Stimulated activated CD4-positive, alpha-beta T cell treated with anti-CD3 and anti-CD28 coated beads, Interleukin-2, amount 100 ng/mL, for 4 hours (primary cell): ENCODE results near the gene CDH9.

Experiments
- DNase-seq: peaks from one replicate; pipeline ENCODE4 v3.0.0-alpha.2; 2020; ENCODE audit warnings: low read depth

The CDH9 gene

GRCh38 chr5:27038476-27038875, at the start of gene CDH9:
Gene CDH9 (minus strand): TSS chr5:27038586. CDS start chr5:26988333, 50,253 bp downstream.
- no peak for DNase-seq

GRCh38 chr5:27087747-27088146, 49.4 kb upstream of the CDH9 start:
- DNase-seq = no peak

GRCh38 chr5:27083449-27084415, 45.3 kb upstream of the CDH9 start:
- no peak for DNase-seq

- no peak for DNase-seq
Observed at GRCh38 chr5:27080147-27080546, 41.8 kb upstream of the CDH9 start.

- no peak for DNase-seq
Observed at GRCh38 chr5:27062451-27062850, 24.1 kb upstream of the CDH9 start.

- DNase-seq = no peak
Observed at GRCh38 chr5:27048510-27048909, 10.1 kb upstream of the CDH9 start.

- no peak for DNase-seq
Observed at GRCh38 chr5:27041372-27041771, 3.0 kb upstream of the CDH9 start.

- no peak for DNase-seq
Observed at GRCh38 chr5:27034565-27034964, 3.8 kb downstream of the CDH9 start.

- DNase-seq = no peak
Observed at GRCh38 chr5:27026801-27027200, 11.6 kb downstream of the CDH9 start.

- DNase-seq = no peak
Observed at GRCh38 chr5:27026063-27026462, 12.3 kb downstream of the CDH9 start.

GRCh38 chr5:27021471-27021870, 16.9 kb downstream of the CDH9 start:
- no peak for DNase-seq

GRCh38 chr5:27020973-27021372, 17.4 kb downstream of the CDH9 start:
- no peak for DNase-seq

- DNase-seq = no peak
Observed at GRCh38 chr5:27015758-27016157, 22.6 kb downstream of the CDH9 start.

GRCh38 chr5:27011274-27011673, 27.1 kb downstream of the CDH9 start:
- DNase-seq = no peak

- no peak for DNase-seq
Observed at GRCh38 chr5:27010646-27011045, 27.7 kb downstream of the CDH9 start.

- DNase-seq = no peak
Observed at GRCh38 chr5:27009540-27009915, 28.9 kb downstream of the CDH9 start.

- no peak for DNase-seq
Observed at GRCh38 chr5:27008604-27009539, 29.5 kb downstream of the CDH9 start.

GRCh38 chr5:27007121-27007520, 31.3 kb downstream of the CDH9 start:
- no peak for DNase-seq

GRCh38 chr5:26986985-26987384, 51.4 kb downstream of the CDH9 start:
- no peak for DNase-seq

GRCh38 chr5:26981750-26982149, 56.6 kb downstream of the CDH9 start:
- no peak for DNase-seq

- no peak for DNase-seq
Observed at GRCh38 chr5:26959290-26959689, 79.1 kb downstream of the CDH9 start.

- no peak for DNase-seq
Observed at GRCh38 chr5:26955161-26955560, 83.2 kb downstream of the CDH9 start.

GRCh38 chr5:26948921-26949320, 89.5 kb downstream of the CDH9 start:
- DNase-seq = no peak
